RWPE1 (cell line): ENCODE measurements around the gene ATP5MK.

Experiments
- CTCF ChIA-PET: fragments of 350-600 bp; sonication (Branson Sonifier 250); formaldehyde crosslinking; extraction: SDS; loops from one replicate; lab custom pipeline; 2021; lab: Yijun Ruan, JAX
- POLR2A ChIA-PET: fragments of 400-600 bp; formaldehyde crosslinking; extraction: SDS; loops from one replicate; lab custom pipeline; 2020; ENCODE audit warnings: antibody characterized with exemption; ENCODE audit not compliant: low non-redundant PET; lab: Yijun Ruan, JAX
- DNase-seq: peaks from one replicate; pipeline ENCODE4 v3.0.0; 2012; ENCODE audit warnings: low spot score
- H3K27ac ChIP-seq: fragments of 450-650 bp; 2 replicates; pipeline ENCODE4 v1.5.1; 2017
- TF ChIP-seq, protein P1 (sequence below): fragments of 450-650 bp; conservative IDR thresholded peaks from 2 replicates; pipeline ENCODE4 v1.5.1; 2017; ENCODE audit warnings: low read depth, mild to moderate bottlenecking

Gene ATP5MK

GRCh38 chr10:103441206-103441605, 44.9 kb upstream of the ATP5MK start:
- TF ChIP-seq, protein P1, sequence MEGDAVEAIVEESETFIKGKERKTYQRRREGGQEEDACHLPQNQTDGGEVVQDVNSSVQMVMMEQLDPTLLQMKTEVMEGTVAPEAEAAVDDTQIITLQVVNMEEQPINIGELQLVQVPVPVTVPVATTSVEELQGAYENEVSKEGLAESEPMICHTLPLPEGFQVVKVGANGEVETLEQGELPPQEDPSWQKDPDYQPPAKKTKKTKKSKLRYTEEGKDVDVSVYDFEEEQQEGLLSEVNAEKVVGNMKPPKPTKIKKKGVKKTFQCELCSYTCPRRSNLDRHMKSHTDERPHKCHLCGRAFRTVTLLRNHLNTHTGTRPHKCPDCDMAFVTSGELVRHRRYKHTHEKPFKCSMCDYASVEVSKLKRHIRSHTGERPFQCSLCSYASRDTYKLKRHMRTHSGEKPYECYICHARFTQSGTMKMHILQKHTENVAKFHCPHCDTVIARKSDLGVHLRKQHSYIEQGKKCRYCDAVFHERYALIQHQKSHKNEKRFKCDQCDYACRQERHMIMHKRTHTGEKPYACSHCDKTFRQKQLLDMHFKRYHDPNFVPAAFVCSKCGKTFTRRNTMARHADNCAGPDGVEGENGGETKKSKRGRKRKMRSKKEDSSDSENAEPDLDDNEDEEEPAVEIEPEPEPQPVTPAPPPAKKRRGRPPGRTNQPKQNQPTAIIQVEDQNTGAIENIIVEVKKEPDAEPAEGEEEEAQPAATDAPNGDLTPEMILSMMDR: no peak
- ChIA-PET CTCF (interaction anchor here (0.7 kb wide), 1 partner anchor 16 kb away, joined by 4 read pairs; no protein-coding TSS in a partner anchor), POLR2A (no interaction called here)
- DNase-seq: no peak
- no peak overlapping the region; the same call in 1 of the 2 replicates for H3K27ac ChIP-seq

GRCh38 chr10:103440416-103440815, 44.1 kb upstream of the ATP5MK start:
- DNase-seq: no peak
- POLR2A ChIA-PET: no interaction called here
- TF ChIP-seq, protein P1: no peak
- CTCF ChIA-PET: interaction anchor here (0.7 kb wide), 1 partner anchor 16 kb away, joined by 4 read pairs; no protein-coding TSS in a partner anchor
- peak overlapping the region; percentile 1; the same call in 1 of the 2 replicates for H3K27ac ChIP-seq

DNA sequence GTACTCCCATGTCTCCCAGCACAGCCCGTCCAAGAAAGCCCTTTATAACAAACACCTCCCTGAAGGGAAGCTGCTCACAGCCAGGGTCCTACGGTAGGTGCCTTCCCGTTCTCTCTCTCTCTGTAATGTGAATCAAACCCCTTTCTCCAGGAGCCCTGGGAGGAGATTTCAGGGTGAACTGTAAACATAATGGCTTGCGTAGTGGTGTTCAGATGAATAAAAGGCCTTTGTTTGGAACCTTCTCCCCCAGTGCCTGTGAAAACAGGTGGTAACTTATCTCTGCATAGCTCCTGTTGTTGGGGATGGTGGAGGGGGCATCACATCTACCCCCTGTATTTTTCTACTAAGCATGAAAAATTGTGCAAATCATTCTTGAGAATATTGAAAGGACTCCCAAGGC, 43.5 kb upstream of the ATP5MK start:
- H3K27ac ChIP-seq: no peak overlapping the region; the same call in 1 of the 2 replicates
- CTCF ChIA-PET: interaction anchor here (0.5 kb wide), 1 partner anchor 15 kb away, joined by 3 read pairs; no protein-coding TSS in a partner anchor
- TF ChIP-seq, protein P1: no peak
- no peak for DNase-seq
- POLR2A ChIA-PET: no interaction called here

GRCh38 chr10:103433858-103434257, 37.6 kb upstream of the ATP5MK start:
- ChIA-PET POLR2A (no interaction called here), CTCF (interaction anchor here (1.6 kb wide), 1 partner anchor 52 kb away, joined by 3 read pairs; no protein-coding TSS in a partner anchor)
- H3K27ac ChIP-seq: no peak overlapping the region
- DNase-seq: no peak
- TF ChIP-seq, protein P1: no peak

GRCh38 chr10:103431902-103432301, 35.6 kb upstream of the ATP5MK start:
- DNase-seq: no peak
- POLR2A ChIA-PET: no interaction called here
- TF ChIP-seq, protein P1: no peak
- CTCF ChIA-PET: no interaction called here
- no peak overlapping the region for H3K27ac ChIP-seq

- ChIA-PET POLR2A (no interaction called here), CTCF (no interaction called here)
- no peak for DNase-seq
- no peak overlapping the region for H3K27ac ChIP-seq
- TF ChIP-seq, protein P1: no peak
Measured at GRCh38 chr10:103429647-103430046, 33.4 kb upstream of the ATP5MK start.
